ENCODE results near the gene EEPD1.

Gene EEPD1

DNA sequence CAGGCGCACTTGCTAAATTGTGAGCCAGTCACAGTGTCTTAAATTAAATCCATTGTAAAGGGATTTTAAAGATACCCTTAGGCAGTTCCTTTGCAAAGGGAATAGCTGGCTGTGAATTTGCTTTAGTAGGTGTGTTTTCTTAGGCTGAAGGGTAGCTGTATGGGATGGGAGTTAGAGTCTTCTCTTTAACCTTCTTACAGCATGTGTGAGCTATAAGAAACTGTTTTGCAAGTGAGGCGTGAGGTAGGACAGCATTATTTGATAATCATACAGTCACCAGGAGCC, 5.2 kb downstream of the EEPD1 start (continued):
- TF ChIP-seq SALL2 (tag by site-specific recombination; IDR thresholded peaks at IDR 0.05; ENCODE audit: borderline replicate concordance): no peak

DNA sequence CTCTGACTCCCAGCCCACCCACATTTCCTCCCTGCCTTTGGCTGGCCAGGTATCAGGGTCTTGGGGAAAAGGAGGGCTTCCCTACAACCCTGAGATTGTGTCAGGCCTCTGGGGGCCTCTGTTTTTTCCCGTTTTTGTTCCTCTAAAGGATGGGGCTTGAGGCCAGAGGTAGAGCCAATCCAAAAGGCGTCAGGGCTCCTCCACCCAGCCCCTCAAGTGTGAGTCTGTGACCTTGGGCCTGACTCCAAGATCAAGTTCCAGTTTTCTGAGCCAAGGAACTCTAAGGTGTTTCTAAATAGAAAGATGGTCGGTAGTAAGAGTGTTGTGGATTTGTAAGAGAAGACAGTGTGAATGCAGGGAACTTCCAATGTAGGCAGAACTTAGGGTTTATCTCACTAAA, 6.6 kb downstream of the EEPD1 start:
- no peak for TF ChIP-seq ZNF670 (tag by site-specific recombination; IDR thresholded peaks at IDR 0.05; ENCODE audit: low read depth)
- no peak for TF ChIP-seq ZNF501 (tag by site-specific recombination; IDR thresholded peaks at IDR 0.05)
- Histone ChIP-seq H3K4me3 (ENCODE audit: low read depth, low read length) (no peak overlapping the region), H3K27ac (ENCODE audit: extremely low read depth, low read depth, low read length) (no peak overlapping the region), H3K9me3 (ENCODE audit: control insufficient read depth, insufficient read depth, low read depth, low read length) (no peaks in the 10 kb centered on the region), H3K36me3 (ENCODE audit: control insufficient read depth in 2 of 2, insufficient read depth in 1 of 2, low read length in 2 of 2) (no peaks in the 10 kb centered on the region), H3K4me1 (ENCODE audit: control insufficient read depth, insufficient read depth, low read length) (peaks cover 6% of the 10 kb centered on the region)
- CTCF ChIA-PET: no interaction called here
- POLR2A ChIA-PET: no interaction called here

- Histone ChIP-seq H3K4me1 (ENCODE audit: control insufficient read depth, insufficient read depth, low read length) (peaks cover 6% of the 10 kb centered on the region), H3K4me3 (ENCODE audit: low read depth, low read length) (no peak overlapping the region), H3K9me3 (ENCODE audit: control insufficient read depth, insufficient read depth, low read depth, low read length) (no peaks in the 10 kb centered on the region), H3K27ac (ENCODE audit: extremely low read depth, low read depth, low read length) (no peak overlapping the region), H3K36me3 (ENCODE audit: control insufficient read depth in 2 of 2, insufficient read depth in 1 of 2, low read length in 2 of 2) (no peaks in the 10 kb centered on the region)
- POLR2A ChIA-PET: no interaction called here
- TF ChIP-seq SALL2 (tag by site-specific recombination; IDR thresholded peaks at IDR 0.05; ENCODE audit: borderline replicate concordance) (no peak), IKZF3 (tag by site-specific recombination; IDR thresholded peaks at IDR 0.05) (no peak), ZNF157 (tag by site-specific recombination; IDR thresholded peaks at IDR 0.05) (no peak), ZNF558 (tag by site-specific recombination; IDR thresholded peaks at IDR 0.05) (no peak), ZNF112 (tag by site-specific recombination; IDR thresholded peaks at IDR 0.05) (no peak), ZFP41 (tag by site-specific recombination; IDR thresholded peaks at IDR 0.05; ENCODE audit: borderline replicate concordance) (no peak), ZFP69B (tag by site-specific recombination; IDR thresholded peaks at IDR 0.05) (no peak), REST (tag by site-specific recombination; IDR thresholded peaks at IDR 0.05) (no peak), ZNF561 (tag by site-specific recombination; IDR thresholded peaks at IDR 0.05; ENCODE audit: borderline replicate concordance) (no peak), ZNF302 (tag by site-specific recombination; IDR thresholded peaks at IDR 0.05; ENCODE audit: low read depth) (no peak)
- CTCF ChIA-PET: interaction anchor here (0.6 to 0.7 kb wide), 2 partner anchors 8 to 1026 kb away, joined by 3 read pairs; no protein-coding TSS in a partner anchor
Measured at GRCh38 chr7:36160313-36160712, 7.3 kb downstream of the EEPD1 start.

- H3K9me3 ChIP-seq (ENCODE audit: control insufficient read depth, insufficient read depth, low read depth, low read length): no peaks in the 10 kb centered on the region
- no peaks in the 10 kb centered on the region for H3K36me3 ChIP-seq (ENCODE audit: control insufficient read depth in 2 of 2, insufficient read depth in 1 of 2, low read length in 2 of 2)
- no peak overlapping the region for H3K4me3 ChIP-seq (ENCODE audit: low read depth, low read length)
- peak; percentile 98 for TF ChIP-seq ZNF510 (tag by site-specific recombination; IDR thresholded peaks at IDR 0.05; ENCODE audit: insufficient replicate concordance)
- peak; percentile 83 for TF ChIP-seq MEIS1 (CRISPR knock-in tag; IDR thresholded peaks at IDR 0.05; ENCODE audit: borderline replicate concordance)
- TF ChIP-seq, protein P1, sequence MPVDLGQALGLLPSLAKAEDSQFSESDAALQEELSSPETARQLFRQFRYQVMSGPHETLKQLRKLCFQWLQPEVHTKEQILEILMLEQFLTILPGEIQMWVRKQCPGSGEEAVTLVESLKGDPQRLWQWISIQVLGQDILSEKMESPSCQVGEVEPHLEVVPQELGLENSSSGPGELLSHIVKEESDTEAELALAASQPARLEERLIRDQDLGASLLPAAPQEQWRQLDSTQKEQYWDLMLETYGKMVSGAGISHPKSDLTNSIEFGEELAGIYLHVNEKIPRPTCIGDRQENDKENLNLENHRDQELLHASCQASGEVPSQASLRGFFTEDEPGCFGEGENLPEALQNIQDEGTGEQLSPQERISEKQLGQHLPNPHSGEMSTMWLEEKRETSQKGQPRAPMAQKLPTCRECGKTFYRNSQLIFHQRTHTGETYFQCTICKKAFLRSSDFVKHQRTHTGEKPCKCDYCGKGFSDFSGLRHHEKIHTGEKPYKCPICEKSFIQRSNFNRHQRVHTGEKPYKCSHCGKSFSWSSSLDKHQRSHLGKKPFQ (tag by site-specific recombination; IDR thresholded peaks at IDR 0.05): peak; percentile 47; the same call in 1 of the 2 replicates
- TF ChIP-seq ZBTB11 (tag by site-specific recombination; conservative IDR thresholded peaks at IDR 0.05; ENCODE audit: low read depth): no peak
- no peak for TF ChIP-seq SP3 (tag by site-specific recombination; IDR thresholded peaks at IDR 0.05)
- TF ChIP-seq KLF16 (tag by site-specific recombination; IDR thresholded peaks at IDR 0.05): no peak
- no peak for TF ChIP-seq ZBTB17 (tag by site-specific recombination; IDR thresholded peaks at IDR 0.05)
- TF ChIP-seq KLF10 (tag by site-specific recombination; IDR thresholded peaks at IDR 0.05): 0 out of 2 replicates have a peak, but pooled peaks have one; percentile 19
- TF ChIP-seq ZNF629 (tag by site-specific recombination; IDR thresholded peaks at IDR 0.05): 0 out of 2 replicates have a peak, but pooled peaks have one; percentile 22
- ChIA-PET CTCF (no interaction called here), POLR2A (no interaction called here)
- no peak overlapping the region for H3K27ac ChIP-seq (ENCODE audit: extremely low read depth, low read depth, low read length)
- peaks cover 6% of the 10 kb centered on the region for H3K4me1 ChIP-seq (ENCODE audit: control insufficient read depth, insufficient read depth, low read length)
Measured at GRCh38 chr7:36161996-36162395, 8.9 kb downstream of the EEPD1 start.
